NCI-H2227 treated with DMSO at 0.1 percent for 48 hours (cell line): Measurements from ENCODE around the gene COLQ.

Experiments used
- DNase-seq: peaks from one replicate; lab custom pipeline; 2025; lab: John Stamatoyannopoulos, UW

Gene COLQ

DNA sequence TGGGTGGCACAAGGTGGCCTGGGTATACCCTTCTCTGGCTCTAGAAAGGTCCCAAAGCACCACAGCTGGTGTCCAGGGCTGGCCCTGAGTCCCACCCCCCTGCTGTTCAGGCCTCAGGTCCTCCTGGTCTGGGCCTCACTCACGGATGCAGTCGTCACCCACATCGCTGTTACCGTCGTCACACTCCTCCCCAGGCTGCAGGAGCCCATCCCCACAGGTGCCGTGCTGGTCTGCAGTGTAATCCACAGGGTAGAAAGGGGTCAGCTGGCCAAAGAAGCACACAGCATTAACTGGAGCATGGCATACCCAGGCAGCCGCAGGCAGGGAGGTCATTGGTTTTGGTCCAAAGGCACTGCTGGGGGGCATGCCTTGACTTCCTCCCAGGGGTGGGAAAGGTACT is 65.8 kb downstream of the COLQ start:
- DNase-seq: no peak

DNA sequence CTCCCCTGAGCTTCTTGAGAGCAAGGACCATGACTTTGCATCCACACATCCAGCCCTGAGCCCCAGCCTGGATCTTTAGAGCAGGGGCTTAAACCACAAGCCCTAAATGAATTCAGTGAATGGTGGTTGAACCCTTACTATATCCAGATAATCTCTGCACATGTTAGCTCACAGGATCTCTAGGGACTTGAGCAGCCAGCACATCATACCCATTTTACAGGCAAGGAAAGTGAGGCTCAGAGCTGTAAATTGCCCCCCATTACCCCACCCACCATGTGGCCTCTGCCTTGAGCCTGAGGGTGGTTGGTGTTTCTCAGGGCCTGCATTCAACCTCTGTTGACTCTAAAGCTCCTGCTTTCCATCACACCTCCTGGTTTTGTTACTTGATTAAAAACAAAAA is 66.5 kb downstream of the COLQ start:
- no peak for DNase-seq

DNA sequence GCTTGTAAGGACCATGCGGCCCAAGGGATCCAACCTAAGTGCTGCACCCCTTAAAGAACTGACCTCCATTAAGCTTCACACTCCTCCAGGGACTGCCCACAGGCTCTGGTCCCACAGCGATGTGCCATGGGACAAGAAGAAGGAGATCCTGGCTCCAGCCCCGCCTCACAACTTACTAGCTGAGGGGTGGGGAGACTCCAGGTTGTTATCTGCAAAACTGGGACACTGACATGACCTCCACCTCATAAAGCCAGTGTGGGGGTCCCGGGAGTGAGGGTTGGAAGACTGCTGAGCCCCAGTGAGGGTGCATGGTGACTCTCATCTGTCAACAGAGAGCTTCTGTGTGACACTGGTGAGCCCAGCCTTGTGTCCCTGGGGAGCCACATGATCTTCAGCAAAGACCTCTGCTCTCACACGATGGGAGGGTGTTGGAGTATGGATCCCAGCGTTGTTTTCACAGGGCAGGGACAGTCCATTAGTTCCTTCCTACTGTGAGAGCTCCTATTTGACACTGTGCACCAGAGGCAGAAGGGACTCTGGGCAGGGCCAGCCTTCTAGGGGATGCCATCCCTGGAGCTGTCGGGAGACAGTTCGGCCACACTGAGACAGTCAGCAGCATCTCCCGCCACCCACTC is 67.4 kb downstream of the COLQ start:
- no peak for DNase-seq

DNA sequence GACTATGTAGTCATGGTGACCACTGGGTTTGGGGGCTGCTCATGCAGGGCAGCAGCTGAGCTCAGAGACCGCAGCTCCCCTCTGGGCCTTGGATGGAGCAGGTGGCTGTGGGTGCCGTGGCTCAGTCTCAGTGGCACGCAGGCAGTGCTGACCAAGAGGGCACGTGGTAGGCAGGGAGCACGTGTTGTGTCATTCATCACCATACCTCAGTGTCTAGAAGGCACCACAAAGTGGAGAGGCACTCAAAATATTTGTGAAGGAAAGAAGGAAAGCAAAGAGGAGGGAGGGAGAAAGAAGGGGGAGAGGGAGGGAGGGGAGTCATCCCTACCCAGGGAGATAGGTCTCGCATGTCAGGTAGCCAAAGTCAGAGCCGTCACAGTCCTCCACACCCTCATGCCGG is 68.0 kb downstream of the COLQ start:
- DNase-seq: no peak

DNA sequence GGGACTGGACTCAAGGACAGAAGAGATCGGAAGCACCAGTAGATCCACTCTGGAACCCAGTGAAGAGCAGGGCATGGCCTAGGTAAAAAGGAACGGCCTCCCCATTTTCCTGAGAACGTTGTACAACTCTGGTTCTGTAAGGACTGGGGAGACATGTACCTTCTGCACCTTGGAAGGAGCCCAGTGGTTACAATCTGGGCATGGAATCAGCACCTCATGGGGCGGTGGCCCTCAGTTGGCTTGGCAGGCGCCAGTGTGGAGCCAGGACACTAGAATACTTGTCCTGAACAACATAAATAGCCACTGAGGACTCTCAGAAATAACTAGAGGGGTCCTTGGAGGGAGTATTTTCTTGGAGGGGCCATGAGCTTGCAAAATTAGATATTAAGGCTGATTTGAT is 68.5 kb downstream of the COLQ start:
- no peak for DNase-seq

DNA sequence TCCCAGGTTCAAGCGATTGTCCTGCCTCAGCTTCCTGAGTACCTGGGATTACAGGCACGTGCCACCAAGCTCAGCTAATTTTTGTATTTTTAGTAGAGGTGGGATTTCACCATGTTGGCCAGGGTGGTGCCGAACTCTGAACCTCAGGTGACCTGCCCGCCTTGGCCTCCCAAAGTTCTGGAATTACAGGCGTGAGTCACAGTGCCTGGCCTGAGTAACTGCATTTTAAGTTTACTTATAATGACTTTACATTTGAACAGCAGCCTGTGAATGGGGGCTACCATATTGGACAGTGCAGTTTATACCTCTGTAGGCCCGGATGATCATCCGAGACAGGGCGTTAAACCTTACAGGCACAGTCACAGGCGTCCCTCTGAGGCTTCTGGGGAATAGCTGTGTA is 69.3 kb downstream of the COLQ start:
- no peak for DNase-seq

DNA sequence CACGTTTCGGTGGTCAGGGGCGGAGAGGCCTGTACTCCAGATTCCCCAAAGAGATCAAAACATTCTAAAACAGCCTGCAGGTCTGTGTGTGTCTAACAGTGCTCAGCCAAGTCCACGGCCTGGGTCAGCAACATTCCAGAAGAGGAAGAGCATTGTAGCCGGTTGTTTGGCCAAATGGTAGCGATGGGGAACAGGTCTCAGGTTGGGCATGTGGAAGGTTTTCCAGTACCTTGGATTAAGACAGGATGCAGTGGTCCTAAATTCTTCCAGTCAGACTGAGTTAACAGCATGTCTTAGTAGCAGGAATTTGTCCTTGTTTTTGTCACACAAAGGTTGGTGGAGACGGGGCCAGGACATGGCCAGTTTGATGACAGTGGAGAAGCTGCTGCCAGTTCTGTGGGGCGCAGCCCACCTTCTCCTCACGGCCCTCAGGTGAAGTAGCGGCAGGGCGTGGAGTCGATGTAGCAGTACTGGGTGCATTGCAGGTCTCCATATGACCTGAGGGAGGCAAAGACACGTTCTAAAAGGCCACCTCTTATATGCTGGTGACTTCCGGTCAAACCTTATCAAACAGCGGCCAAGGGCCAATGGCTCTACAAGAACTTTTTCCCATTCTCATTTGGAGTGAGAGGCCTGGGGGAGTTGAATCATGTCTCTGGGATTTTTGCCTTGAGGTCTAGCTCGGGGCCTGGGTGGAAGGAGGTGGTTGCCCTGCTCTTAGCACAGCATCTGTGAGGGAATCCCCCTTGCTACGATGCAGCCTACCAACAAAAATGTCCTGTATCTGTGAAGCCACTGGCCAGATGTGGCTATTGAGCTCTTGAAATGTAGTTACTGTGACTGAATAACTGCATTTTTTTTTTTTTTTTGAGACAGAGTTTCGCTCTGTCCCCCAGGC is 70.0 kb downstream of the COLQ start:
- DNase-seq: no peak

DNA sequence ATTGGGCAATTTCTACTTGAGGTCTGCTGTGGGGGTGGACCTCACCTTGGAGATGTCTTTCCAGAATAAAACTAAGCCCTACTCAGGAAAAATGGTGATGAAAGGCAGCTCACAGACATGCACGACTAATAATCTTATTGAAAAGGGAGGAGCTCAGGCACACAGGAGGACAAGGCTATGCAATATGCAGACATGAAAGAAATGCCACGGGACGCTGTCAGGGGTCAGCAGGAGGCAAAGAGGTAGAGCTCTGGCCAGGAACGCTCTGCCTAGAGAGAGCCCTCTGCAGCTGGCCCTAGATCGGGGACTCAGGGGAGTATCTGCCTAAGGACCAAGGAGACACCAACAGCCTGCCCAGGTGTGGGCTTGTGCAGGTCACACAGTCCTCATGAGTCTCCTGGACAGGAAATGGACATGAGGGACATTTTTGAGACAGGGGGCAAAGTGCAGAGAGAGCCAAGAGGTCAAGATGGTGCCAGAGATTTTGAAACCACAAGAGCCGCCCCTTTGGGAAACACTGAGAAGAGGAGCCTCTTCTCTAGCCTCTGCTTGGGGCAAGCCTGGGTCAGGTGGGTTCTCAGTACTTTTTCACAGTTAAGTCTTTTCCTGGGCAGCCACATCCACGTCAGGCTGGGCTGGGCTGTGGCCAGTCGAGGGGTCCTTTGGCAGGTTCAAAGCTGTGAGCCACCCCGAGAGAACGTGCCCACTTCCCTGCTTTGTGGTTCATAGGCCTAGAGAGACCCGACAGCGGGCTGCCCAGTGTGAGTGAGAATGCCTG is 70.9 kb downstream of the COLQ start:
- no peak for DNase-seq

DNA sequence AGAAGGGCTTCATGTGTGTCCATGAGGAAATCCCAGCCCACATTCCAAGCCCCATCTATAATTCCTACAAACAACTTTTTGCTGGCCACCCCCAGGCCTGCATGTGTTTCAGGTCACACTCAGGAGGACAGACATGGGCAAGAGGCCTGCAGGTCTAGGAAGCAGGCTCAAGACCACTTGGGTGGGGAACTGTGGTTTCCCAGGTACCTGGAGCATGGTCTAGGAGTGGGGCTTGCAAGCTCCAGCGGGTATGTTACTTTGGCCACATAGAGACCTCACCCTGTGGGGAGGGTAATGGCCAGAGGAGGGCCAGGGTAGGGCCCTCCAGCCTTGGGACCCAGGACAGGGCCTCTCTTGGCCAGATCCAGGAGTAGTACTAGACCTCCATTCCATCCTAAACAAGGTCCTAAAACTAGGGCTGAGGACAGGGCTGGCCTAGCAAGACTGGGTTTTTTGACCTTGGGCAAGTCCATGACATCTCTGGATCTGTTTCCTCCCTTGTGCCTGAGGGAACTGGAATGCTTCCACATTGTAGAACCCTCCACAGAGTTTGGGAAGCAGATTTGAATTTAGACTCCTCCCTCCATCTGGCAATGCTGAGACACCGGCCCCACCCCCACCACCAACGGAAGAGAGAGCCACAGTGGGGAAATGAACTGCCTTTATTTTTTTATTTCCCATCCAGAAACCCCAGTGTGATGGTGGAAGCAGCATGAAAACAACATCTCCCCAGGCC is 71.8 kb downstream of the COLQ start:
- DNase-seq: no peak

DNA sequence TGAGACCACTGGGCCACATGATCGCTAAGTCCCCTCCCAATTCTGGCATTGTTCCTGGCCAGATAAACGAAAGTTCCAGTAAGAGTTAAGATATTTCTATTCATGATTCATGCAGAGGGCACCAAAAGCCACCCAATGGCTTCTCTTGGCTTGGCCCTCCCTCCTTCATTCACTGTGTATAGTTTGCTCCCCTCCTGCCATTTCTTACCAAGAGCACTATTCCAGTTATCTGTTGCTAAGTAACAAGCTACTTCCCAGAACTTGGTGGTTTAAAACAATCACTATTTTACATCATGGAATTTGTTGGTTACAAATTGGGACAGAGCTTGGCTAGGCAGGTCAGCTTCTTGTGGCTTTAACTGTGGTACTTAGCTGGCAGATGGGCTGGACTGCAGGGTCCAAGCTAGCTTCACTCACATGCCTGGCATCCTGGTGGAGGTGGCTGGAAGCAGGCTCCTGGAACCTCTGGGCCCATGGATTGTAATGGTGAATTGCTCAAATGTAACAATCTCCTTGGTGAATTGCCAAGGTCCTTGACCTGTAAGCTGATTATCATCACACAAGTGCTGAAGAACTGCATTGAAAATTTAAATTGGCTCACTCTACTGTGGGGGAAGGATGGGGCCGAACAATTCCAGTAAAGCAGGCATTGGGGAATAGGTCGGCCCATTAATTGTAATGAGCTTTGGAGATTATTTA is 77.5 kb downstream of the COLQ start:
- no peak for DNase-seq

DNA sequence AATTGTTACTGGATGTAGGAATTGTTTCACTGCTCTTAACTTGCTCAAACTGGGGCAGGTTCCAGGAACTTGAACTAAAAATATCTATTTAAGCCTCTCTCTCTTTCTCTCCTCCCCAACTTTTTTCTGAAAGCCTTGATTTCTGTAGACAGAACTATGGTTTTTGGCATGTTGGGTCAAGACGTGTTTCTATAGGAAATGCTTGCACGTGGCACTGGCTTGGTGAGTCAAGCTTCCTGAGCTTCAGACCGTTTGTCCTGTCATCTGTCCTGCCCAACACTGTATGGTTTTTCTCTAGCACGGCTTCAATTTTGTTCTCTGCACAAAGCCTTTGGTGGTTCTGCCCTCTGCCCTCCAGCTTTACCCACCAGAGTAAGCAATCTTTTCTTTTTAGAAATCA is 80.6 kb downstream of the COLQ start:
- DNase-seq: no peak

DNA sequence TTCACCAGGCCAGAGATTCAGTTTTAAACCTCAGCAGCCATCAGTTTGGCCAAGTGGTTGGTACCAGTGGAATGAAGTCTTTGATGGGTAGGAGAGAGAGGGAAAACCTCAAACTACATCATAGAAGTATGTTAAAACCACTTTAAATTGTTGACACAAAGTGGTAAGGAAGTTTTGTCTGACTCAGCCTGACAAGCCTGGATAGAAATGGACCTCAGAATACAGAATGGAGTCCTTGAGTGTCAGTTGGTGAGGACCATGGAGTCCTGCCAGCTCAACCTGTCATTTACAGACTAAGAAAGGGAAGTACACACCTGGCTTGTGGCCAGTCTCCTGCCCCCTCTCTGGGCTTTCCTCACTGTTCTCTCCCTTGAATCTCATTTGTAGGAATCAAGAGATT is 82.0 kb downstream of the COLQ start:
- DNase-seq: no peak

DNA sequence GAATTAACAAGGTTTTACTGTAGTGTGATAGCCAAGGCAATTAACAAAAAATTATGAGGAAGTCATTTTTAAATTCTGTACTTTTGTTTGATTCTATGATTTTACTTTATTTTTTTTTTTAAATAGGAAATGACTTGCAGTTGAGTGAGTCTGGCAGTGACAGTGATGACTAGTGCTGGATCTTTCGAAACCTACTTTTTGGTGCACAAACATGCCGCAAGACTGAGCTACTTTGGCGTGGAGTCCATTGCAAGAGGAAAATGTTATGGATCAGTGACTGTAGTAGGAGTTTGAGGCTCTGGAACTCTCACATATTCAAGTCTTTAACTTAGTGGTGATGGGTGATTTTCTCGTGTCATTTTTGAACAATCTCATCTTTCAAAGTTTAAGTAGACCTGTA is 82.5 kb downstream of the COLQ start:
- DNase-seq: no peak

DNA sequence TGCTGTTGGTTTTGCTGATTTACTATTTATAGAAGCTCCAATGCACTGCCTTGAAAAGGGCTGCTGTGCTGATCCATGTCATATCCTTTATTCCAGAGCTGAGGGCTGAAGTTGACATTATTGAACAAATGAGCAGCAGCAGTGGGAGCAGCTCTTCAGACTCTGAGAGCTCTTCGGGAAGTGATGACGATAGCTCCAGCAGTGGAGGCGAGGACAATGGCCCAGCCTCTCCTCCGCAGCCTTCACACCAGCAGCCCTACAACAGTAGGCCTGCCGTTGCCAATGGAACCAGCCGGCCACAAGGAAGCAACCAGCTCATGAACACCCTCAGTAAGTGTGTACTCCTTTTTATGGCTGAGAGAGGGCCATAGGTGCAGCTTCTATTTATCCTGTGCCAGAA is 85.3 kb downstream of the COLQ start:
- no peak for DNase-seq

DNA sequence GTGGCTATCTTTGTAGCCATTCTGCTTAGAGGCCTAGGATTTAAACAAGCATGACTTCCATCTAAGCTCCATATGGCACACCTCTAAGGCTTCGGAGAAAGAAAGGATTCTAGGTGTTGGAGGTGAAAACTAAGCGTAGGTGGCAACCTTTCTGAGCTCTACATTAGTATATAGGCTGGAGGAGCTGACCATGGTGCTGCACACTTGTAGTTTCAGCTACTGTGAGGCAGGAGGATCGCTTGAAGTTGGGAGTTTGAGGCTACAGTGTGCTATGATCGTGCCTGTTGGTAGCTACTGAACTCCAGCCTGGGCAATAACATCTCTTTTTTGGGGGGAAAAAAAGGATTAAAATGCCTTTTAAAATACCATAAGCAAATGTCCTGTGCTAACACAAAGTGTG is 86.8 kb downstream of the COLQ start:
- DNase-seq: no peak

DNA sequence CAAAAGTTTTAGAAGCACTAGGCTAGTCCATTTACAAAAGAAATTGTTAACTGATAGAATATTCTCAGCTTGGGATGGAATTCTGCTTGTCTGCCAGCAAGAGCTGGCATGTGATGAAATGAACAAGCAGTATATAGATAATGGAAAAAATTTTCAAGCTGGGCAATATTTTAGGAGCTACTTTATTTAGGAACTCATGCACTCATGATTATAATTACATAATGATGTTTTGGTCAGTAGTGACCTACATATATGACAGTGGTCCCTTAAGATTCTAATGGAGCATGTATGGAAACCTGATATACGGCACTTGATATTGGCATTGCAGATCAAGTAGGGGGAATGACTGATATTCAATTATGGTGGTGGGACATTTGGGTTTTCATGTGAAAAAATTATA is 88.0 kb downstream of the COLQ start:
- no peak for DNase-seq

DNA sequence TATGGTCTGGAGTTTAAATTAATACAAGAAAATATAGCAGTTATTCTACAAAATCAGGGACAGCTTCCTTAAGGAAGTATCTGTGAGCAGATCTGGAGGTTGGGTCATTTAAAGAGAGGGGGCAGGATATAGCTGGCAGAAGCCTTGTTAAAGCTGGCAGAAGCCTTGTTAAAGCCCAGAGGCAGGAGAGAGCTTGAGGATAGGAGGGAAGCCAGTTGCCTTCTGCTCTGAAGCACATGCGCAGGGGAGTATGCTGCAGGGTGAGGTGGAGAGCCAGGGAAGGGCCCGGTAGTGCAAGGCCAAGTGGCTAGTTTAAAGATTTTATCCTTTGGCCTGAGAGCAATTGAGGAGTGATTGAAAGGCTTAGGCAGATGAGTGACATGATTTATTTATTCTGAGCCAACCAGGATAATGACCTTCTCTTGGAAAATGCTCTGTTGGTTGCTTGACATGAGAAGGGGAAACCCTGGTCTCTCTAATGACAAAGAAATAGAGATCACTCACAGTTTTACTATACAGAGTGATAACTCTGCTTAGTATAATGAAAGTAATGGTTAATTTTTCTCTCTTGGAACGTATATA is 90.2 kb downstream of the COLQ start:
- DNase-seq: no peak

DNA sequence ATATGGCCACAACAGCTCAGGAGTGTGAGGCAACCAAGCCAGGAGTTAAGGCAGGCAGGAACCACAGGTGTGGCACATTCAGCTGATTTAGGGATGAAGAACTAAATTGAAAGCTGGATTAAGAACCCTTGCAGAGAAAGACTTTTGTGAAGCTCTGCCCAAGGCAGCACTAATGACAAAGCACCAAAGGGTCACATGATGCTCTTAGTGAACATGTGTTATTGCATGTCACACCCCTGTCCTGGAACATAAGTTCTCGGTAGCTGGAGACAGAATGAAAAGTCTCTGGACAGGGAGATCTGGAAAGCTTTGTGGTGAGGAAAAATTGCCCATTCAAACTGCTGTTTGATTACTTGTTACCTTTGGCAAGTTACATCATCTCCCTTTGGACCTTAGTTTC is 90.9 kb downstream of the COLQ start:
- DNase-seq: no peak

DNA sequence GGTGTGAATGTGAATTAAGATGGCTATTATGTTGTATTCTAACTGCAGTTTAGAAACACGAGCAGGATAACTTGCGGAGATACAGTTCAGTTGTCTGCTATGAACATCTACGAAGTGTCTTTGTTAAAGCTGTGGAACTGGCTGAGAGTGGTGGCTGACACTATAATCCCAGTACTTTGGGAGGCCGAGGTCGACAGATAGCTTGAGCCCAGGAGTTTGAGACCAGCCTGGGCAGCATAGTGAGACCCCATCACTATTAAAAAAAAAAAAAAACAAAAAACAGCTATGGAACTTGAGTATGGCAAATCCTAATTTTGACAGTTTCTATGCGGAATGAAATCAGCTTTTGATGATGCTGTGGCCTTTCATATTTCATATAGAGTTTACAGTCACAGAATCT is 92.4 kb downstream of the COLQ start:
- no peak for DNase-seq

DNA sequence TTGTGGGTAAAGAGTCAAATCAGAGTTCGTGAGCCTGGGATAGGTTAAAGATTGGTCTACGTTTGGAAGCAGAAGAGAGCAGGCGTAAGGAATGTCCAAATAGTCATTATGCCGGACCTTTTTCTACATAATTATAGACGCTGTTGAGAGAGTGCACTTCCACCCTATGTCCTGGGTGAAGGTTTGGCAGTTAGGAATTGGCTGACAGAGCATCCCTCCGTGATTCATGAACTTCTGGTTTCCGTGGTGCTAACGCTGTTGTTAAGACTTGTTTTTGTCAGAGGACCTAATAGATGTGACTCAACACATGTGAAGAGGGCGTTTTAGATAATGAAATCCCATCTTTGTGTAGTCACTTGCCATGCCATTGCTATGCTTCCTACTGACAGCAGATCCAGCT is 93.0 kb downstream of the COLQ start:
- peak; percentile 5 for DNase-seq

DNA sequence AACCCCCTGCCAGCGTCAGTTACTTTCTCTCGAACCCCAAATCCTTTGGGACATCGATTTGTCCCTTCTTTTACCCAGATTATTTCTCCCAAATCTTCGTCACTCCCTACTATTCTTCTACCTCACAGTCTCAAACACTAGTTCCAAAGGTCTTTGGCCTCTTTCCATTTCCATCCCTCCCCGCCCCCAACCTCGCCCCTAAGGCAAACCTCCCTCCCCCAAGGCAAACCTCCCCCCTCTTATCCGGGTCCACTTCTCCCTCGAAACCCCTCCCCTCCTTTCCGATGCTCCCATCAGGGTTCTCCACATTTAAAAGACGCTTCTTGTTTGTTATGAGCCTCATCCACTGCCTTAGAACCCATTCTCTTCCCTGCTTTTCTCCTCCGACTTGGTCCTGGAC is 93.5 kb downstream of the COLQ start:
- DNase-seq: no peak
